Upper lobe of right lung (tissue), 1 donor: ENCODE data around the gene CALR. TPM values are rescaled to one million over a fixed set of nuclear protein-coding genes. Genes with fewer than 3 reads are reported as not detected.
"Not testable (repeated sequence)": the region's sequence is repeated elsewhere in the genome, so short reads cannot be mapped to it uniquely, and the experiment has no call there.

Source experiments
- ATAC-seq: fragments of 200-7000 bp; cut with Tn5 transposase; one replicate; pipeline ENCODE4 v1.9.1; 2020; ENCODE audit warnings: mild to moderate bottlenecking, moderate library complexity
- DNase-seq: peaks from one replicate; pipeline ENCODE4 v3.0.0-alpha.2; 2020
- H3K27ac ChIP-seq: fragments of 200-600 bp; one replicate; pipeline ENCODE4 v1.8.0; 2022
- H3K27me3 ChIP-seq: fragments of 200-600 bp; one replicate; pipeline ENCODE4 v1.8.0; 2022; ENCODE audit warnings: mild to moderate bottlenecking
- H3K36me3 ChIP-seq: fragments of 200-600 bp; one replicate; pipeline ENCODE4 v1.8.0; 2022
- H3K4me1 ChIP-seq: fragments of 200-600 bp; one replicate; pipeline ENCODE4 v1.8.0; 2022
- H3K4me3 ChIP-seq: fragments of 200-600 bp; one replicate; pipeline ENCODE4 v1.8.0; 2022; ENCODE audit warnings: mild to moderate bottlenecking
- H3K9me3 ChIP-seq: fragments of 200-600 bp; one replicate; pipeline ENCODE4 v1.8.0; 2022
- CTCF ChIP-seq: fragments of 200-600 bp; IDR thresholded peaks from one replicate; pipeline ENCODE4 v1.8.0; 2022; ENCODE audit warnings: antibody characterized with exemption
- intact Hi-C: fragments of 100-400 bp; cut with DNase I; formaldehyde crosslinking; loops from one replicate; pipeline ENCODE4 v1.11.0; 2022
- long read RNA-seq: library from polyadenylated mRNA; unstranded; transcript quantifications from one replicate; pipeline ENCODE4 v2.0.0, GENCODE V29; 2021
- total RNA-seq: library from RNA; stranded (reverse); fragmentation: NEBNext Ultra II Directional; extraction: Animal tissue kit (Norgen Biotek cat#: 25700); gene quantifications from one replicate; pipeline ENCODE4 v1.2.1, GENCODE V29; 2021
- donor health status: DM: no; HTN: yes; CAD: no; lungs with severe emphysema.

The CALR gene
- 991 TPM for total RNA-seq
- long read RNA-seq, transcript CALR-201 (9 exons, 1,903 nt), result major isoform, 768 of 886 reads
- long read RNA-seq, partial matches to known transcripts, result 98 of 886 reads
- long read RNA-seq, other reads (novel, unspliced or antisense), result 18 of 886 reads

GRCh38 chr19:12937927-12938778 is at the start of gene CALR:
CALR (plus strand) TSS chr19:12938609; CDS start chr19:12938680, 71 bp downstream.
- peak; percentile 93 for ATAC-seq
- TF ChIP-seq CTCF, result no peak

GRCh38 chr19:12890299-12890786 is 48.1 kb upstream of the CALR start:
- ATAC-seq, intact Hi-C loops, DNase-seq, H3K27me3 ChIP-seq, H3K36me3 ChIP-seq, H3K4me3 ChIP-seq, H3K9me3 ChIP-seq: not testable (repeated sequence)
- peaks cover 18% of the 10 kb centered on the region for H3K4me1 ChIP-seq
- H3K27ac ChIP-seq, result peak overlapping the region; percentile 83

More at GRCh38 chr19:12937927-12938778, at the start of gene CALR:
- intact Hi-C loops, result no loop called here
- DNase-seq, result peak; percentile 99
- Histone ChIP-seq H3K9me3 (no peaks in the 10 kb centered on the region), H3K36me3 (peaks cover 37% of the 10 kb centered on the region), H3K27ac (peak within 1 kb of the TSS; percentile 85), H3K27me3 (no peaks in the 10 kb centered on the region), H3K4me1 (peaks cover 32% of the 10 kb centered on the region), H3K4me3 (peak within 1 kb of the TSS; percentile 74)

GRCh38 chr19:12890787-12891552 is 47.4 kb upstream of the CALR start, which contains the start of gene GCDH:
GCDH (plus strand) TSS chr19:12891160; CDS start chr19:12891305, 145 bp downstream.
- Histone ChIP-seq H3K27ac (peak within 1 kb of the TSS; percentile 83), H3K4me1 (peaks cover 14% of the 10 kb centered on the region), H3K27me3 (no peaks in the 10 kb centered on the region), H3K9me3 (no peaks in the 10 kb centered on the region), H3K36me3 (peaks cover 8% of the 10 kb centered on the region), H3K4me3 (peak within 1 kb of the TSS; percentile 99)
- DNase-seq, result peak; percentile 97
- no peak for TF ChIP-seq CTCF
- ATAC-seq, result peak; percentile 97
- intact Hi-C loops, result no loop called here

GRCh38 chr19:12891553-12892021 is 46.8 kb upstream of the CALR start:
- Histone ChIP-seq H3K4me3 (peak overlapping the region; percentile 99), H3K9me3 (no peaks in the 10 kb centered on the region), H3K27me3 (no peaks in the 10 kb centered on the region), H3K4me1 (peaks cover 13% of the 10 kb centered on the region), H3K36me3 (peaks cover 12% of the 10 kb centered on the region), H3K27ac (peak overlapping the region; percentile 83)
- intact Hi-C loops, result no loop called here
- ATAC-seq (no peak), DNase-seq (no peak)
- TF ChIP-seq CTCF, result no peak

DNA sequence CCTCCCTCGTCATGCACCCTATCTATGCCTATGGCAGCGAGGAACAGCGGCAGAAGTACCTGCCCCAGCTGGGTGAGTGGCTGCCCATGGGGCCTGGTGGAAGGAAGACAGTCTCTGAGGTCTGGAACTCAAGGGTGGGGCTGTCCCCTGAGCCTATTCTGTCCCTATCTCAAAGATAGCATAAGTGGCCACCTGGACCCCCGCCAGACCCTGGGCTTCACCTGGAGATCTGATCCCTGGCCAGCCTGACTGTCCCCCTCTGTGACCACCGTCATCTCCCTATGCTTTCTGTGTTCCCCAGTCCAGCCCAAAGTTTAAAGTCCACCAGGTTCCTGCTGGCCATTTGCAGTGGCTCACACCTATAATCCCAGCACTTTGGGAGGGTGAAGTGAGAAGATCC is 44.8 kb upstream of the CALR start:
- Histone ChIP-seq H3K27ac (no peak overlapping the region), H3K4me3 (no peak overlapping the region), H3K9me3 (no peaks in the 10 kb centered on the region), H3K4me1 (peaks cover 13% of the 10 kb centered on the region), H3K27me3 (no peaks in the 10 kb centered on the region), H3K36me3 (peaks cover 25% of the 10 kb centered on the region)
- ATAC-seq (no peak), DNase-seq (no peak)
- intact Hi-C loops, result no loop called here
- no peak for TF ChIP-seq CTCF
